ENCODE results near the gene HPN.

The HPN gene

GRCh38 chr19:35108730-35109129, 67.2 kb downstream of the HPN start:
- no peak for DNase-seq

GRCh38 chr19:35109395-35110112, 68.0 kb downstream of the HPN start:
- no peak for DNase-seq

GRCh38 chr19:35110974-35111373, 69.5 kb downstream of the HPN start:
- DNase-seq: no peak

DNA sequence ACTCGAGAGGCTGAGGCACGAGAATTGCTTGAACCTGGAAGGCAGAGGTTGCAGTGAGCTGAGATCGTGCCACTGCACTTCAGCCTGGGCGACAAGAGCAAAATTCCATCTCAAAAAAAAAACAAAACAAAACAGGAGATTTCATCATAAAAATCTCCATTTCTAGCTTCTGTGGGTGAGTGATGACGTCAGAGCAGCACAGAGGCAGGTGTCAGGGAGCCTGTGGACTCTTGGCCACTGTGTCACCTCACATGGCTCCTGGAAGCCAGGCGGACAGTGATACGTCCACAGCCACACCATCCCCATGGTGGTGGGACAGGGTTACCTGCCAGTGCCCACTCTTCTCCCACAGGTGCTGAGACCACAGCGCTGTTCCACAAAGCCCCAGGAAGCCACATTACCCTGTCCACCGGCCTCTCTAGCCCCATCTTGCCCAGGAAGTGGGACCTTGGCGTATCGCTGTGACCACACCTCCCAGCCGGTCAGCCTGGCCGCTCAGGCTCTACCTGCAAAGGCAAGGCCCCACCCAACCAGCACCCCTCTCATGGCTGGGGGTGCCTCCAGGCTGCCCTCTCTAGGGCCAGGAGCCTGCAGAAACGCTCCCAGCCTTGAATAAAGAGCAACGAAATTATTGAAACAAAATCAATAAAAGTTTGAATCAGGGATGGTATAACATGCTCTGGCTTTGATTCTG, 71.6 kb downstream of the HPN start:
- DNase-seq: no peak

GRCh38 chr19:35114353-35115176, 73.0 kb downstream of the HPN start:
- DNase-seq: no peak

- no peak for DNase-seq
Measured at GRCh38 chr19:35115177-35115951, 73.8 kb downstream of the HPN start, which contains the start of gene FXYD3. Gene FXYD3 (plus strand): TSS chr19:35115823. CDS start chr19:35119377, 3,554 bp downstream.

Data from DMS79 treated with DMSO at 0.1 percent for 48 hours (cell line).